ENCODE measurements around the gene TRPV3.
"Not testable (repeated sequence)": the region's sequence is repeated elsewhere in the genome, so short reads cannot be mapped to it uniquely, and the experiment has no call there.

The TRPV3 gene

GRCh38 chr17:3557768-3558583, at the start of gene TRPV3:
TSS of gene TRPV3 (minus strand) at chr17:3557812. CDS start at chr17:3554850, 2,962 bp downstream.
- peak; percentile 61 for DNase-seq

DNA sequence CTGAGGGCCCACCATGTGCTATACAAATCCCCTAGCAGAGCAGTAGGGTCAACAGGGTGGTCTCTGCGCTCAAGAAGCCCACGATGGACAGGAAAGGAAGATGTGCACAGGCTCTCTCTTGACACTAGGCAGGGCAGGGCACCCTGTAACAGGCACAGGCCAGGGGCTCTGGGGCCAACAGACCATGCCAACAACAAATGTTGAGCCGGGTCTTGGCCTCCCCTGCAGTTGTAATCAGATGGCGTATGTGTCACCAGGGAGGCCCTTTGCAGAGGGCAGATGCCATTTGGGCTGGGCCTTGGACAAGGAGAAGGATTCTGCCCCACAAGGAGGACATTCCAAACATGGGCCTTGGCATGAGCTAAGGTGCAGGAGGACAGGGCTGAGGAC, 46.3 kb upstream of the TRPV3 start:
- DNase-seq = no peak

DNA sequence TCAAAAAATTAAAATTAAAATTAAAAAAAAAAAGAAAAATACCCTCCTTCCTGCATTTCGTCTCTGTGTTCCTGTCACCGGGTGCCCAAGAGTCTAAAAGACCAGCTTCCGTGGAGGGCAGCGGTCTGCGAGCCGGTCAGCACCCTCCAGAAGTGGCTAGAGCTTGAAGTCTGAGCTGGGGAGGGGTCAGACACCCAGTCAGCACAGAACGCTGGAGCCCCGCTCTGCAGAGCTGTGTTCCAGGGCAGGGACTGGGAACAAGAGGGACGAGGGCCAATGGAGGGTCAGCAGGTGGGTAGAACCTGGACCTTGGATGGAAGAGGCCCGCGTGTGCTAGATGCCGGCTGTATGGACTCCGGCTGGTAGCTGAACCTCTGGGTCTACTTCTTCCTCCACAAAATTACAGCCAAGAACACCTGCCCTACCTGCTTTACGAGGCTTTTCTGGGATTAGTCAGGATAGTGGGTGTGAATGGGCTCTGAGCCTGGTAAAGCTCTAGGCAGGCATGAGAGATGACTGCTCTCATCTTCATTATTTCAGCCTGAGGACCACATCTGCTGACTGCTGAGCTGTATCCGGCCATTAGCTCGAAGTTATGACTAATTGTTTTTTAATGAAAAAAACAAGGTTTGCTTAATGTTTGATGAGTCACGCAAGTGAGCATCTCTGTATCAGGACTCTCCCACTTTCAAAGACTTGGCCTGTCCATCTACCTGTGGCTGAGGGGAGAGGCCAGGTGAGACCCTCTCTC, 45.7 kb upstream of the TRPV3 start:
- DNase-seq = no peak

DNA sequence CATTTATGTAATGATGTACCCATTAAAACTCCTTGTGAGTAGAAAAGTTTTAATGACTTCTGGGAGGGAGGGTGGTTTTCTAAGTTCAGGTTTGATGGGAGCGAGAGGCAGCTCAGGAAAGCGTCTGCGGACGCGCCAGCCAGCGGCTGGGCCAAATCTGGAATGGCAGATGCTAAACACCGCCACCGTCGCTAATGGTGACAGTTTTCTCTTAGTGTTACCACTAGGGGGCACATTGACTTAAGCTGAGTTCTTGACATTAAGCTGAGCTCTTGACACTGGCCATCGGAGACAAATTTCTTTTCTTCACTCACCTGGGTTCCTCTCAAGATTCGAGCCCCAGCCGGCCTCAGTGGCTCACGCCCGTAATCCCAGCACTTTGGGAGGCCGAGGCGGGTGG, 44.9 kb upstream of the TRPV3 start:
- DNase-seq = no peak

GRCh38 chr17:3600529-3601205, 43.1 kb upstream of the TRPV3 start:
- DNase-seq = no peak

DNA sequence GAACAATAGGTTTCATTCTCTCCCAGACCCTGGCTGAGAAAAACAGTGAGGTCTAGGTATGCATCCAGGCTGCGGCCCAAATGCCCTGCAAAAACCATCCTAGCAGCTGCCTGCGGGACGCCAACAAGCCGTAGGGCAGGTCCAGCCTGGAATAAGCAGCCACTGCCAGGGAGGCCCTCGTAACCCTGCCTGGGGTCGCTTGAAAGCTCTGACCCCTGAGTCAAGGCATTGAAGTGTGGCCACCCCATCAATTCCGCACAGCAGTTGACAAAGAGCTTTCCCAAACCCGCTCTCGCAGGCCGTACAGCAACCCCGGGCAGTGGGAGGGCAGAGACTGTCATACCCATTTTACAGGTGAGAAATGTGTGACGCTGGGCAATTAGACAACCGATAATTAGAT, 40.5 kb upstream of the TRPV3 start:
- DNase-seq = no peak

DNA sequence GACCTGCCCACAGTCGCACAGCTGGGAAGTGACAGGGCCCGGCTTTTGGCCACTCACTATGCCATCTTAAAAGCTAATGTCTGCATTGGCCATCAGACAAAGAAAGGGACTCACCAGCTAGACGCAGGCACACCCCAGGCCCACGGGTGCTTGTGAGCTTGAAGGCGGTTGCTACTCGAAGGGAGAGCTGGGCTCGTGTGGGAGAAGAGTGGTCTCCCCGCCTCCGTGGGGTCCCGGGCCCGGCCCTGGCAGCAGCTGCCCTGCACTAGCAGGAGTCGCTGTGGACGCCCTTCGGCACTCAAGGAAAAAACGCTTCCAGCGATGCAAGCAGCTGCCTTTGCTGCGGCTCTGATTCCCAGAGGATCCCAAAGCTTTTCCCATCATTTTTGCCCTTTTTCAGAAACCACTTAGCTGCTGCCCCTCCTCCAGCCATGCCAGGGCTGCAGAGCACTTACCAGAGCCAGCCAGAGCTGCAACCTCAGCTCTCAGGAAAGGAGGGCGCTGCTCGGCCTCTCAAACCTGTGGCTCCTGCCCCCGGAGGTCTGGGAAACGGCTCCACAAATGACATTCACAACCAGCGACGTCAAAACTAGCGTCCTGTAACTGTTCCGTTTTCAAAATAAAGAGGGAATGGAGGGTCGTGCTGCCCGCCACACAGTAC, 39.3 kb upstream of the TRPV3 start:
- no peak for DNase-seq

DNA sequence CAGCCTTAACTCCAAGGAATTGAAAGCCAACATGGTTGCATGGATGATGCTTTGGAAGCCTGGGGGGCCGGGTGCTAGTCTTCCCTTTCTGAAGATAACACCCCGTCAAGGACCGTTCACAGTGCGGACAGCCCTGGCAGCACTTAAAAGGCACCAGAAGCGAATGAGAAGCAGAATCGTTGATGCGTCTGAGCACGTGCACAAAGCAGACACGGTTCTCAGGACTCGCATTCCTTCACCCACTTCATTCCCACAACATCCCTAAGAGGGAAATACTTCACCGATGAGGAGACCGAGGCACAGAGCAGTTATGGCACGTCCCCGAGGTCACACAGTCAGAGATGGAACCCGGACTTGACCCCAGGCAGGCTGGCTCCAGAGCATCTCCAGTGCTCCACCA, 37.4 kb upstream of the TRPV3 start:
- no peak for DNase-seq

DNA sequence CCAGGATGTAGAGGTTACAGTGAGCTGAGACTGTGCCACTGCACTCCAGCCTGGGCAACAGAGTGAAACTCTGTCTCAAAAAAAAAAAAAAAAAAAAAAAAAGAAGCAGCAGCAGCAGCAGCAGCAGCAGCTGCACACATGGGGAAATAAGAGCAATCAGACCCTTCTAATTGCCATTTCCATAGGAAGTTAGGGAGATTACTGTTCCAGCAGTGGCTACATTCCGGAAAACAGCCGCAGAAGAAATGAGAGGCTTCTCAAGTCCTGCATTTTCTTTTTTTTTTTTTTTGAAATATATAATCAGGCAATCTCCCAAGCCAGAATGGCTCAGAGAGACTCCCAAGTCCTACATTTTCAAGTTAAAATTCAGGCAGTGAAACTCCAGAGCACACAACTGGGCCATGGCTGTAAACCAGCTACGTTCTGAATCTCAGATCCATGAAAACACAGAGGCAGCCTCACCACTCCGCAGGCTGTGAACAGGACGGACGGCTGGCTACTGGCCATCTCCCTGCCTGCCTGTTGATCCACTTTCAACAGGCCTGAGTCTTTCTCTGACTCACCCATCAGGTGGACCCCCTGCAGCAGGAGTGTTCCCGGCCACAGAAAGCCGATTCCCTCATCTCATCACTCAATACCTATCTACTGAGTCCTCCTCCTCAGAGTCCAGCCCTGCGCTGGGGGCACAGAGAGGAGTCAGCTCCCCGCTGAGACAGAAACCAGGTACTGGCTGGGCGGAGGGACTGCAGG, 36.6 kb upstream of the TRPV3 start:
- DNase-seq = no peak

GRCh38 chr17:3593384-3593783, 35.8 kb upstream of the TRPV3 start:
- no peak for DNase-seq

DNA sequence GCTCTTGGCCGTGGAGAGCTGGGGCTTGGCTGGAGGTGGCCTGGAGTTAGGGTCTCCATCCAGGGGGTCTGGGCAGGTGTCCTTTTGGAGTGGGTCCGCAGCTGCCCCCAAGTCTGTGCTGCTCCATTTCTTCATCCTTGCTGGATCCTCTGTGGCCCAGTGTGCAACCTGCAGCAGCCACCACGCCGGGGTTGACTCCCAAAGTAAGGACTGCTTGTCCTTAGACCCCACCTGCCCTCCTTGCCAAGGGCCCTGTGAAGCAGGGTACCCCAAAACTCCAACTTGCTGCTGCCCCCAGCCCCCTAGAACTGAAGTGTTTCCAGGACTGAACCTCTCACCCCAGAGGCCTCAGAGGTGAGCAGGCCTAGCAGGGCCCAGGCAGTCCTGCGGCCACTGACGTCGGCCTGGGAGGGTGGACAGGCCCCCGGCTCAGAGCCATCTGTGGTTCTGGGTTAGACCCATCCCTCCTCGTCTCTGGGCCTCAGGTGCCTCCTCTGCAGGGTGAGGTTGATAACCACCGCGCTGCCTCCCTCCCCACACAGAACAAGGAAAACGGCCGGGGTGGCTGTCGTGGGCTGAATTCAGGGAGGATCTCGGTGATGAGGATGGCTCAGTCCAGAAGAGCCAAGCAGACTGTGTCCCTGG, 34.7 kb upstream of the TRPV3 start:
- no peak for DNase-seq

DNA sequence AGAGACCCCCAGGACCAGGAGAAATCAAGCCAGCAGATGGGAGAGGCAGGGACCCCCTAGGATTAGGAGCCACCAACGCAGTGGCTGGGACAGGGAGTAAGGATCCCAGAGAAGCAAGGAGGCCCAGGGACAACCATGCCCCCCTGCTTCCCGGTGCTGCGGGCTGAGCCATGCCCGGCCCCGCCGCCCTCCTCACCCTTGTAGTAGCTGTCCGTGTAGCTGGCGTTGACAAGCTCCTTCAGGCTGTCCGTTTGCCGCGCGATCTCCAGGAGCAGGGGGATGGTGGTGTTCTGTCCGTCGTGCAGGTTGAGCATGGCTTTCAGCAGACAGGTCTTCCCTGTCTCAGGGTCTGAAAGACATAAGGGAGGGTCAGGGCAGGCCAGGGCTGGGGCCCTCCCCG, 33.2 kb upstream of the TRPV3 start:
- DNase-seq = no peak

DNA sequence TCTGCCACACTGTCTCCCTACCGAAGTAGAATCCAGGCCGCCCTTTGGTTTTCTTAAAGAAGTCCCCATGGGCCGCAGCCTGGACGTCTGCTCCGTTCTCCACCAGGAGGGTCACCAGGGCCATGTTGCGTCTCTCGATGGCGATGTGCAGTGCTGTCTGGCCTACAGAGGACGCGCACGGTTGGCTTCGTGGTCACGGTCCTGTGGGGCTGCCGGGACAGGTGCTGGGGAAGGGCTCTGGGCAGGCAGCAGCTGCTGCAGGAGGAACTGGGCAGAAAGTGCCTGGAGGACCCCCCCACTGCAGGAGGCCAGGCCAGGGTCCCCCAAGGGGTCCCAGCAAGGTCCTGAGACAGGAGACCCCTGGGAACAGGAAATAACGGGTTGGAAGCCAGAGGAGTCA, 32.6 kb upstream of the TRPV3 start:
- no peak for DNase-seq

- no peak for DNase-seq
These were observed 32.2 kb upstream of the TRPV3 start for GRCh38 chr17:3589784-3590183.

DNA sequence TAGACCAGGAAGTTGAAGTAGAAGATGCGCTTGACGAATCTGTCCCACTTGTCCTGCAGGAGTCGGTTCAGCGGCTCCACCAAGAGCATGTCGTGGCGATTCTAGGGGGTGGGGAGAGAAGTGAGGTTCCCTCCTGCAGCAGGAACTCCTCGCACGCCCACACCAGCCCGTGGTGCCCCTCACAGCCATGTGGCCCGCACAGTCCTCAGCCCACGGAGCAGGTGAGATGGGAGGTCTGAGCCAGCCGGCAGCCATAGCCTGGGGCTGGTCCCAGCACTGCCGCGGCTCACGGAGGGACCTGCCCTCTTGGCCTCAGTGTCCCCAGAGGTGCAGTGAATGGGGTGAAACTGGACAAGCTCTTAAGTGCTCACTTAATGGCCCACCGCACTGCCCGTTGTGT, 28.2 kb upstream of the TRPV3 start:
- no peak for DNase-seq

GRCh38 chr17:3583456-3583855, 25.8 kb upstream of the TRPV3 start:
- DNase-seq = no peak

DNA sequence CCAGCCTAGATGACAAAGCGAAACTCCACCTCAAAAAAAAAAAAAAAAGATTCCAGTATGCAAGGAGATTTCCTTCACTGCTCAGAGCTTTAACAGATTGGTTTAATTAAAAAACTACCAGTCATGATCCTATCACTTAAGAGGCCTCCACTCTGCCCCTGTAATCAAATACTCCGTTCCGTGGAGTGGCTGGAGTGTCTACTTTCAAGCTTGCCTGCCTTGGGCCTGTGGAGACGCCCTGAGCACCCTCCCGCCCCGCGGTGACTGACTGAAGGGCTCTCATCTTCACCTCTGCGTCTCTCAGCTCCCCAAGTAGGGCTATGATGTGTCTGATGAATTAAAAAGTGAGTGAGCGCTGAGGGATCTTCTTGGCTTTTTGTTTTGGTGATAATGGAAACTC, 25.3 kb upstream of the TRPV3 start:
- no peak for DNase-seq

- not testable (repeated sequence) for DNase-seq
These were observed 21.1 kb upstream of the TRPV3 start for GRCh38 chr17:3578667-3579066.

- no peak for DNase-seq
These were observed 19.4 kb upstream of the TRPV3 start for GRCh38 chr17:3576970-3577369.

GRCh38 chr17:3575511-3575910, 17.9 kb upstream of the TRPV3 start:
- DNase-seq = no peak

DNA sequence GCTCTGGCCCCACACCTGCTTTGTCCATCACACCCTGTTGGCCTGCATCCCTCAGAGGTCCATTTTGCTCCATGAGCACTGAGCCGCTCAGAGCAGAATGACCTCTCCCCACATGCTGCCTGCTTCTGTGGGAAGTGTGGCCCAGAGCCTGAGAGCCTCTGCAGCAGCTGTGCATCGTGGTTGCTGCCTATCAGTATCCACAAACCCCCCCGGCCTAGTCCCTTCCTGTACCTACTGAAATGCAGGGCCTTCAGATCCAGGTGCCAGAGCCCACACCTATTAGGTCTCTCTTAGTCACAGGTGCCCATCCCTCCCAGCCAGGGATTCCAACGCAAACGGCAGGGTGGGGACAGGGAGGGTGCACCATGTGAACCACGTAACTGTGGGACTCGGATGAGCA, 16.6 kb upstream of the TRPV3 start:
- DNase-seq = no peak

Data from activated effector memory CD4-positive, alpha-beta T cell treated with Interleukin-2 at 50 U/mL for 16 hours (primary cell).